PC-9 (cell line): ENCODE data around the gene FOXF2.

Source experiments
- EZH2 ChIP-seq: fragments of 200-600 bp; sonication (generic); IDR thresholded peaks from 2 replicates; pipeline ENCODE4 v1.8.0; 2017; ENCODE audit warnings: antibody characterized with exemption, low read depth
- TF ChIP-seq, protein P1 (sequence below): fragments of 200-600 bp; sonication (generic); conservative IDR thresholded peaks from 2 replicates; pipeline ENCODE4 v1.6.1; 2017; ENCODE audit warnings: mixed run types, antibody characterized with exemption, mild to moderate bottlenecking, moderate library complexity

DNA sequence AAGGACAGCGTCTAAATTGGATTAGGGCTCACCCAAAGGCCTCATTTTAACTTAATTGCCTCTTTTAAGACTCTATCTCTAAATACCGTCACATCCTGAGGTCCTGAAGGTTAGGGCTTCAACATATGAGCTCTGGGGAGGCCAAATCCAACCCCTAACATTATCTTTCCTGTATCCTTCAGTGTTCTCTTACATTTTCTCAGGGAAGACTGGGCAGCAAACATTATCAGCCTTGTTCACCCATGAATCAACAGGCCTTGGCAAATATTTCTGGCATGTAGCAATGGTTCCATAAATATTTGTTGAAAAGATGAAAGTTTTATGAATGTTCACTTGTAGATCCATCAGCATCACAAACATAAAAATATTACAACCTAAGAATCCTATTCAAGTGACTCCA, 24.6 kb upstream of the FOXF2 start:
- TF ChIP-seq, protein P1, sequence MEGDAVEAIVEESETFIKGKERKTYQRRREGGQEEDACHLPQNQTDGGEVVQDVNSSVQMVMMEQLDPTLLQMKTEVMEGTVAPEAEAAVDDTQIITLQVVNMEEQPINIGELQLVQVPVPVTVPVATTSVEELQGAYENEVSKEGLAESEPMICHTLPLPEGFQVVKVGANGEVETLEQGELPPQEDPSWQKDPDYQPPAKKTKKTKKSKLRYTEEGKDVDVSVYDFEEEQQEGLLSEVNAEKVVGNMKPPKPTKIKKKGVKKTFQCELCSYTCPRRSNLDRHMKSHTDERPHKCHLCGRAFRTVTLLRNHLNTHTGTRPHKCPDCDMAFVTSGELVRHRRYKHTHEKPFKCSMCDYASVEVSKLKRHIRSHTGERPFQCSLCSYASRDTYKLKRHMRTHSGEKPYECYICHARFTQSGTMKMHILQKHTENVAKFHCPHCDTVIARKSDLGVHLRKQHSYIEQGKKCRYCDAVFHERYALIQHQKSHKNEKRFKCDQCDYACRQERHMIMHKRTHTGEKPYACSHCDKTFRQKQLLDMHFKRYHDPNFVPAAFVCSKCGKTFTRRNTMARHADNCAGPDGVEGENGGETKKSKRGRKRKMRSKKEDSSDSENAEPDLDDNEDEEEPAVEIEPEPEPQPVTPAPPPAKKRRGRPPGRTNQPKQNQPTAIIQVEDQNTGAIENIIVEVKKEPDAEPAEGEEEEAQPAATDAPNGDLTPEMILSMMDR: no peak
- no peak for TF ChIP-seq EZH2
